Heart left ventricle (tissue), 16 donors: ENCODE results near the gene ANKRD39. TPM values are rescaled to one million over a fixed set of nuclear protein-coding genes. Genes with fewer than 3 reads are reported as not detected.

ENCODE experiments used
- ATAC-seq, 4 donors: fragments of 200-7000 bp; cut with Tn5 transposase; one replicate each; pipeline ENCODE4 v1.9.1; 2020 to 2022; ENCODE audit warnings: moderate library complexity in 4 of 4, mild to moderate bottlenecking in 3 of 4, moderate number of reproducible peaks in 1 of 4
- DNase-seq, 5 donors: peaks; one replicate each; pipeline ENCODE4 v3.0.0-alpha.2; 2020
- H3K27ac ChIP-seq, 12 donors: fragments of 200-600 bp; sonication (generic) in 4 of 12; one replicate each; pipeline versions ENCODE4 v1.5.0 to v1.8.0; 2016 to 2022; ENCODE audit warnings: mild to moderate bottlenecking in 2 of 12
- H3K27me3 ChIP-seq, 9 donors: fragments of 200-600 bp; sonication (generic) in 2 of 9; one replicate each; pipeline versions ENCODE4 v1.5.1 to v1.8.0; 2016 to 2022; ENCODE audit warnings: mild to moderate bottlenecking in 3 of 9
- H3K36me3 ChIP-seq, 9 donors: fragments of 200-600 bp; sonication (generic) in 2 of 9; one replicate each; pipeline versions ENCODE4 v1.5.0 to v1.8.0; 2018 to 2022; ENCODE audit warnings: mild to moderate bottlenecking in 2 of 9
- H3K4me1 ChIP-seq, 12 donors: fragments of 200-600 bp; sonication (generic) in 4 of 12; one replicate each; pipeline versions ENCODE4 v1.5.0 to v1.8.0; 2016 to 2022; ENCODE audit warnings: mild to moderate bottlenecking in 3 of 12
- H3K4me3 ChIP-seq, 12 donors: fragments of 200-600 bp; sonication (generic) in 4 of 12; one replicate each; pipeline versions ENCODE4 v1.5.0 to v1.8.0; 2017 to 2022; ENCODE audit warnings: mild to moderate bottlenecking in 9 of 12, moderate library complexity in 4 of 12
- H3K9me3 ChIP-seq, 12 donors: fragments of 200-600 bp; sonication (generic) in 4 of 12; one replicate each; pipeline versions ENCODE4 v1.5.0 to v1.8.0; 2016 to 2022; ENCODE audit warnings: mild to moderate bottlenecking in 1 of 12
- CTCF ChIP-seq, 12 donors: fragments of 200-600 bp; sonication (generic) in 4 of 12; IDR thresholded peaks; one replicate each; pipeline versions ENCODE4 v1.5.0 to v1.8.0; 2018 to 2022; ENCODE audit warnings: antibody characterized with exemption in 12 of 12, mild to moderate bottlenecking in 5 of 12
- POLR2A ChIP-seq, 2 donors: fragments of 450-650 bp; IDR thresholded peaks; one replicate each; pipeline ENCODE4 v1.6.1; 2017; ENCODE audit warnings: antibody characterized with exemption in 2 of 2, mild to moderate bottlenecking in 2 of 2, moderate library complexity in 2 of 2
- WGBS, 4 donors: extraction: QIAGEN DNeasy Blood & Tissue Kit in 2 of 4; methylation state at CpG; one replicate each; pipeline versions ENCODE4 v1.1.5 to v1.1.7; 2013 to 2018; 5-methylcytosine and 5-hydroxymethylcytosine counted together
- intact Hi-C, 10 donors: fragments of 100-400 bp; cut with DNase I; formaldehyde crosslinking; loops; one replicate each; pipeline versions ENCODE4 v1.11.1 to v1.14.2; 2022
- microRNA counts, 2 donors: library from miRNA; unstranded; fragments of <30 nt; microRNA quantifications; one replicate each; lab custom pipeline; 2016
- microRNA-seq, 4 donors: library from miRNA; unstranded; fragments of <30 nt; microRNA quantifications; one replicate each; pipeline versions ENCODE4 to v1.2.0, GENCODE V29; 2017 to 2020
- polyA plus RNA-seq, 2 donors: library from polyadenylated mRNA; stranded (reverse); fragments of 200-250 nt; gene quantifications; one replicate each; pipeline ENCODE4 v1.2.3, GENCODE V29; 2013
- total RNA-seq, 9 donors: library from RNA; depleted of rRNA in 2 of 9; stranded (reverse); fragments of >200 nt in 2 of 9; fragmentation: NEBNext Ultra II Directional in 3 of 9; extraction: Animal tissue kit (Norgen Biotek cat#: 25700) in 3 of 9; gene quantifications; one replicate each; pipeline versions ENCODE4 v1.1.0 to v1.2.4, GENCODE V29; 2016 to 2023
- donor health status: ischemic (EF 13 %, LVEDD 7.1; RV severe dilation, severe dysfunction).
- donor health status: healthy with polysubstance abuse.
- donor health status: DM: no; HTN: yes; CAD: no.
- donor health status: DM: no; HTN: no; CAD: no.
- donor health status: ischemic (EF 25% LVEDD 6.9; RV normal size, moderate dysfunction).
- donor health status: ischemic (EF 25% LVEDD 5.7; RV mildly dilated, moderate dysfunction).
- donor health status: healthy.
- donor health status: DM: yes; HTN: yes; CAD: no.
- donor health status: ischemic (EF 35%, LVEDD 5.7; RV mildly dilated, moderate dysfunction).
- donor health status: nonischemic (EF 11% LVEDD 7.7; RV severe dilation, severe dysfunction).
- donor health status: DM: yes; HTN: yes; CAD: no.
- donor health status: PGD.
- donor health status: ischemic (EF 29% LVEDD 5.4; RV normal size, mild dysfunction).
- donor health status: nonischemic (EF 23%, LVEDD 6.1; RV moderate dilation, normal function).

ANKRD39 gene
- total and polyA plus RNA-seq, 11 donors, result 13.3 to 33.4 (median 17.5) TPM

DNA sequence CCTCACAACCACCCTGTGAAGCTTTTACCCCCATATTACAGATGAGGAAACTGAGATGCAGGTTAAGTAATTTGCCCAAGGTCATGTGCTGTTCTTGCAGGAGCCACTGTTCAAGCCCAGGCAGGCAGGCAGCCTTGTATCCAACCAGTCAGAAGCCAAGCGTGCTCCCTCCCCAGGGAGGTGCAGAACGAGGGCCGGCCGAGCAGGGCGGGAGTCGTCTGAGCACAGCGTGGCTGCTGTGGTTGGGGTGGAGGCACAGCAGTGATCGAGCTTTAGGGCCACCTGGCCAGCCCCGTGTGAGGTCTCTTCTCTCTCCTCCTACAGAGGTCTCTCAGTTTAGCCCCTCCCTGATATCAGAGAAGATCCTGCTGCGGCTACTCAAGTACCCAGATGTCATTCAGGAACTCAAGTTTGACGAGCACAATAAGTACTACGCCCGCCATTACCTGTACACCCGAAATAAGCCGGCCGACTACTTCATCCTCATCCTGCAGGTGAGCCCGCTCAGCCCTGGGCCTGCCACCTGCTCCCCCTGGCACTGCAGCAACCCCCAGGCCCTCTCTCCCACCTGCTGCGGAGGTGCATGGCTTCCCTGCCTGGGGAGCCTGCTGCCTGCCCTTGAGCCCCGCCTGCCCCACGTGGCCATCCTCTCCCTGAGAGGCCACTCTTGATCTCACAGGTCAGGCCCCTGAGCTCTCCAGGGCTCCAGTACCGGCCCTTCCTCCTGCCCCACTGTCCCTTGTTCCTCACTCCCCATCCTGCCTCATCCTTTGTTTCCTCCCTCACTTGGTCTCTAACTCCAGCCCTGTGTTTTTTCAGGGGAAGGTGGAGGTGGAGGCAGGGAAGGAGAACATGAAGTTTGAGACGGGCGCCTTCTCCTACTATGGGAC is 58.8 kb downstream of the ANKRD39 start:
- no peak overlapping the region for H3K4me3 ChIP-seq
- no peak for DNase-seq
- H3K4me1 ChIP-seq, result peaks cover 0 to 7% (median 3%) of the 10 kb centered on the region in 12 donors
- intact Hi-C loops, result loop anchor here in 1 of 10 donors (5.0 kb wide), 1 partner anchor 52 kb away; no protein-coding TSS in a partner anchor
- no peaks in the 10 kb centered on the region for H3K27me3 ChIP-seq
- no peak for TF ChIP-seq CTCF (IDR thresholded peaks at IDR 0.05)
- TF ChIP-seq POLR2A (IDR thresholded peaks at IDR 0.05), result no peak
- H3K27ac ChIP-seq, result no peak overlapping the region
- no peak for ATAC-seq
- no peaks in the 10 kb centered on the region for H3K9me3 ChIP-seq
- peaks cover 0 to 49% (median 40%) of the 10 kb centered on the region in 9 donors for H3K36me3 ChIP-seq
- WGBS, 4 donors, result 85 to 89% (median 88%) methylated on average over 18 to 23 of the region's 23 CpGs

MicroRNAs within 50 kb of the gene (microRNA counts, 767-probe panel; counts per million panel counts)
- microRNA hsa-miR-3127-5p (lab: Ali Mortazavi, UCI), result 71.6 to 908 counts per million in 2 donors

Small RNA genes lying within 50 kb of the gene (microRNA-seq; reads per million reads assigned to microRNA genes)
- 3.6 to 7.4 (median 5.8) reads per million in 4 donors for gene MIR3127

Other genes with a start within 250 kb of the ANKRD39 start
- 10 to 100 TPM; 22.7 to 38.0 (median 30.7) TPM for gene KANSL3, start 219.7 kb downstream of the ANKRD39 start, total RNA-seq
- gene KANSL3, start 219.7 kb downstream of the ANKRD39 start, polyA plus RNA-seq, result 10 to 100 TPM; 13.8 to 24.0 TPM
- under 1 TPM in 2 of 9 donors, not detected in 7; 0.02 to 0.15 TPM for gene FER1L5, start 215.3 kb downstream of the ANKRD39 start, total RNA-seq
- under 1 TPM; 0.01 to 0.11 TPM for gene FER1L5, start 215.3 kb downstream of the ANKRD39 start, polyA plus RNA-seq
- gene LMAN2L, start 118.0 kb downstream of the ANKRD39 start, total RNA-seq, result 10 to 100 TPM; 15.1 to 27.8 (median 20.5) TPM
- 10 to 100 TPM; 11.3 to 38.5 TPM for gene LMAN2L, start 118.0 kb downstream of the ANKRD39 start, polyA plus RNA-seq
- 10 to 100 TPM; 13.1 to 47.7 (median 28.7) TPM for gene CNNM4, start 97.1 kb downstream of the ANKRD39 start, total RNA-seq
- 10 to 100 TPM; 11.3 to 12.7 TPM for gene CNNM4, start 97.1 kb downstream of the ANKRD39 start, polyA plus RNA-seq
- 10 to 100 TPM in 6 of 9 donors, 1 to 10 TPM in 3; 6.6 to 17.7 (median 10.6) TPM for gene CNNM3, start 41.7 kb downstream of the ANKRD39 start, total RNA-seq
- 1 to 10 TPM; 5.1 to 7.1 TPM for gene CNNM3, start 41.7 kb downstream of the ANKRD39 start, polyA plus RNA-seq
- 10 to 100 TPM in 2 of 9 donors, 1 to 10 TPM in 7; 2.3 to 23.6 (median 7.9) TPM for gene ANKRD23, start 14.0 kb downstream of the ANKRD39 start, total RNA-seq
- gene ANKRD23, start 14.0 kb downstream of the ANKRD39 start, polyA plus RNA-seq, result 10 to 100 TPM in 1 of 2 donors, under 1 TPM in 1; 0.96 to 26.7 TPM
- 10 to 100 TPM; 15.6 to 29.6 (median 22.0) TPM for gene SEMA4C, start 12.1 kb upstream of the ANKRD39 start, total RNA-seq
- gene SEMA4C, start 12.1 kb upstream of the ANKRD39 start, polyA plus RNA-seq, result 10 to 100 TPM; 11.7 to 17.0 TPM
- under 1 TPM in 4 of 9 donors, not detected in 5; 0.26 to 0.71 (median 0.50) TPM for gene FAM178B, start 128.6 kb upstream of the ANKRD39 start, total RNA-seq
- gene FAM178B, start 128.6 kb upstream of the ANKRD39 start, polyA plus RNA-seq, result under 1 TPM; 0.14 to 0.50 TPM
- gene FAHD2B, start 236.9 kb upstream of the ANKRD39 start, total RNA-seq, result 10 to 100 TPM; 19.1 to 37.6 (median 21.9) TPM
- 10 to 100 TPM; 16.1 to 21.1 TPM for gene FAHD2B, start 236.9 kb upstream of the ANKRD39 start, polyA plus RNA-seq